ENCODE data around the gene PARD3B.

Gene PARD3B

DNA sequence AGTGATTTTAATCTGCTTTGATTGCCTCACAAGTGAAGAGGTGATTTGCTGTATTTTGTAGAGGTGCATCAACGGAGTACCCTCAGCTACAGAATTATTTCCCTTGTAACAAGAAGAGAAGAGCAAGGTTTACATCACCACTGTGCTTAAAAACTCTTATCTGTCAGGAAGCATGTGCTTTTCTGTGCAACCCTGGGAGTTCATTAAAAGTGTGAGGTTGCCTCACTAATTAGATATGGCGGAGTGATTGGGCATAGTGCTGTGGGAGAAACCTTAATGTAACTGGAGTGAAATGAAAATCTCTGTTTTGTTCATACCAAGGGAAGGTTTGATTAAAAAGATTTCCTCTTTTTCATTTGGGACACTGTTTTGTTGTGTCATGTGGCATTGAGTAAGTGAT is 544.7 kb downstream of the PARD3B start:
- no peak overlapping the region for H3K4me3 ChIP-seq (ENCODE audit: low read depth, low read length)
- no peak for DNase-seq (ENCODE audit: low read depth)
- TF ChIP-seq MYC (IDR thresholded peaks at IDR 0.05; ENCODE audit: low read depth, low read length) (no peak), CTCF (IDR thresholded peaks at IDR 0.05; ENCODE audit: low read depth, low read length) (no peak), MAX (IDR thresholded peaks at IDR 0.05; ENCODE audit: low read depth, low read length) (no peak), POLR2A (IDR thresholded peaks at IDR 0.05; ENCODE audit: extremely low read depth, insufficient read length) (no peak)

- H3K4me3 ChIP-seq (ENCODE audit: low read depth, low read length): no peak overlapping the region
- DNase-seq (ENCODE audit: low read depth): no peak
- TF ChIP-seq POLR2A (IDR thresholded peaks at IDR 0.05; ENCODE audit: extremely low read depth, insufficient read length) (no peak), MAX (IDR thresholded peaks at IDR 0.05; ENCODE audit: low read depth, low read length) (no peak), CTCF (IDR thresholded peaks at IDR 0.05; ENCODE audit: low read depth, low read length) (no peak), MYC (IDR thresholded peaks at IDR 0.05; ENCODE audit: low read depth, low read length) (no peak)
These were observed 546.1 kb downstream of the PARD3B start for GRCh38 chr2:205091411-205091810.

- no peak overlapping the region for H3K4me3 ChIP-seq (ENCODE audit: low read depth, low read length)
- TF ChIP-seq POLR2A (IDR thresholded peaks at IDR 0.05; ENCODE audit: extremely low read depth, insufficient read length) (no peak), MAX (IDR thresholded peaks at IDR 0.05; ENCODE audit: low read depth, low read length) (no peak), MYC (IDR thresholded peaks at IDR 0.05; ENCODE audit: low read depth, low read length) (no peak), CTCF (IDR thresholded peaks at IDR 0.05; ENCODE audit: low read depth, low read length) (no peak)
- DNase-seq (ENCODE audit: low read depth): no peak
These were observed 548.8 kb downstream of the PARD3B start for GRCh38 chr2:205094031-205094430.

- no peak for DNase-seq (ENCODE audit: low read depth)
- TF ChIP-seq MAX (IDR thresholded peaks at IDR 0.05; ENCODE audit: low read depth, low read length) (no peak), CTCF (IDR thresholded peaks at IDR 0.05; ENCODE audit: low read depth, low read length) (no peak), MYC (IDR thresholded peaks at IDR 0.05; ENCODE audit: low read depth, low read length) (no peak), POLR2A (IDR thresholded peaks at IDR 0.05; ENCODE audit: extremely low read depth, insufficient read length) (no peak)
- no peak overlapping the region for H3K4me3 ChIP-seq (ENCODE audit: low read depth, low read length)
These were observed 558.4 kb downstream of the PARD3B start for GRCh38 chr2:205103699-205104098.

GRCh38 chr2:205107810-205108209 is 562.5 kb downstream of the PARD3B start:
- TF ChIP-seq MYC (IDR thresholded peaks at IDR 0.05; ENCODE audit: low read depth, low read length) (no peak), POLR2A (IDR thresholded peaks at IDR 0.05; ENCODE audit: extremely low read depth, insufficient read length) (no peak), MAX (IDR thresholded peaks at IDR 0.05; ENCODE audit: low read depth, low read length) (no peak), CTCF (IDR thresholded peaks at IDR 0.05; ENCODE audit: low read depth, low read length) (no peak)
- H3K4me3 ChIP-seq (ENCODE audit: low read depth, low read length): no peak overlapping the region
- no peak for DNase-seq (ENCODE audit: low read depth)

DNA sequence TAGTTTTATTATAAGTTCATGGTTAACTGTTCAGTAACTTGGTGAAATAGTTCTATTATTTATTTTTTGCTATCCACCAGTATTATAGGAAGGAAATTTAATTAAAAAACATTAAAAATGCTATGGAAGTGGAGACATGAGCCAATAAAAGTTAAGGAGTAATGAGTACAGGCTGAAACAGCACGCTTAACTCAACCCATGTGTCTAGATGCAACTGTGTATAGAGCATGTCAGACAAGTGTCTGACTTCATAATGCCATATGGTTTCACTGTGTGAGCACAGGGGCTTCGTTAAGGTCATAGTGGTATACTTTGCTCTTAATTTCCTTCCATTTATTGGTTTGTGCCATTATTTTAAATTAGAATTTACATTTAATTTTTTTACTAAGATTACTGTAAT is 570.2 kb downstream of the PARD3B start:
- H3K4me3 ChIP-seq (ENCODE audit: low read depth, low read length): no peak overlapping the region
- TF ChIP-seq MYC (IDR thresholded peaks at IDR 0.05; ENCODE audit: low read depth, low read length) (no peak), MAX (IDR thresholded peaks at IDR 0.05; ENCODE audit: low read depth, low read length) (no peak), POLR2A (IDR thresholded peaks at IDR 0.05; ENCODE audit: extremely low read depth, insufficient read length) (no peak), CTCF (IDR thresholded peaks at IDR 0.05; ENCODE audit: low read depth, low read length) (no peak)
- DNase-seq (ENCODE audit: low read depth): no peak
